Stimulated activated CD8-positive, alpha-beta memory T cell treated with anti-CD3 and anti-CD28 coated beads, Interleukin-4, amount 100 ng/mL, for 48 hours (primary cell): Measurements from ENCODE around the gene MICAL3.

Experiments used
- DNase-seq: peaks from one replicate; pipeline ENCODE4 v3.0.0-alpha.2; 2020

MICAL3 gene

DNA sequence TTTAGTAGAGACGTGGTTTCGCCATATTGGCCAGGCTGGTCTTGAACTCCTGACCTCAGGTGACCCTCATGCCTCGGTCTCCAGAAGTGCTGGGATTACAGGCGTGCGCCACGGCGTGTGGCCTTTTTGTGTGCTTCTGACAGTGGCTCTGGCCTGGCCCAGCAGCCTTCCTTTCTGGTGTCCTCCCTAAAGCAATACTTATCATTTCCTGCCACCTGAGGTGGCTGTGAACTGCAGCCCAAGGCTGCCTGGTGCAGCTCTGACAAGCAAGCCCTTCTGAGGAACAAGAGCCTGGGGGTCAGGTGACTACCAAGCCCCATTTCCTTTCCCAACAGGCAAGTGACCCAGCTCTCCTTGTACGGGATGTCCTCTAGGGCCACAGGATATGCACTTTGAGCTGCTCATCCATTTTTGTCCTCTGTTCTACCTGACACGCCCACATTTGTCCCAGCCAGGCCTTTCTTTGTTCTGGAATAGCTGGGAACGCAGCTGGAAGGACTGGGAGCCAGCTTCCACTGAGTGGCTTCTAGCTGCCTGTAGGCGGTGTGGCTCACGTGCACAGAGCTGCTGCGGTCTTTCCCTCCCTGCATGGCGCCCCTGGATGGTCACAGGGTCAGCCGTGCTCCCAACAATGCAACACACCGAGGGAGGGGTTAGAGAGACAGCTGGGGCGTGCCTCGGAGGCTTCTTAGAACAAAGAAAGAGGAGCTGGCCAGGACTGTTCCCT is 237.8 kb downstream of the MICAL3 start:
- no peak for DNase-seq

DNA sequence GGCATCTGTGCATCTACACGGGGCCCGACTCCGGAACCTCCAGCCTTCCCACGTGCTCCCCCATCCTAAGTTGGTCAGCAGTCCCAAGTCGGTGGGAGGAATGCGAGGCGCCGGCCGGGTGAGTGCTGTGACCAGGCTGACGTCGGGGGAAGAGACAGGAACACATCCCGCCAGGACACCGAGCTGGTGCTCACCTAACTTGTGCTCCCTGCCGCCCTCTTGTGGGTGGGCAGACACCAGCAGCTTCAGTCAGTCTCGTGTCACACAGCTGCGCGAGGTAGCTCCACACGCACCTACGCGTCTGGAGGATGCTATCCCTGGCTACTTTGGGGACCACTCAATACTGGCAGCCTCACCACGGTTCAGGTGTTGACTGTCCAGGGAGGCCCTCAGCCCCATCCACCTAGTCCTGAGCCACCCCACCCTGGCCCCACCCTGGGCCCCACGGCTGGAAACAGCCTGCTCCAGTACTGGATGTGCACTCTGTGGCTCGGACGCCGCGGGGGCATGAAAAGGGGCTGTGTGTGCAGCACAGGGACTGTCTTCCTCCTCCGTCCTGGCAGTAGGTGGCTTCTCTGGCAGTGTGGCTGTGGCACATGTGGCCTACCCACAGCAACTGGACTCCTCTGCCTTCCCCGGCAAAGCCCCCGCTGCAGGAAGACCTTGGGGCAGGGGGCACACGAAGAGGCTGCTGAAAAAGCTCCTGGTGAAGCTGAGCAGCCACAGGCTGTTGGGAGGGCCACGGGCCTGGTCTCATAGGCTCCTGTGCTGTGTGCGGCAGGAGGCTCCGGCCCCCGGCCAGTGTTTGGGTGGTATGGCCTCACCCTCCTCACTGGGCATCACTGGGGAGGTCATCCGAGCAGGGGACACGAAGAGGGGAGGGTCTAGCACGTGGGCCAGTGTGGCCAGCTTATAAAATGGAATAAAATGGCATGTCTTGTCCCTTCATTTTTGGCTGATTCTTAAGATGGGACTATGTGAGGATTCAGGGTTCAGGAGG is 238.9 kb downstream of the MICAL3 start:
- DNase-seq, result peak; percentile 86

DNA sequence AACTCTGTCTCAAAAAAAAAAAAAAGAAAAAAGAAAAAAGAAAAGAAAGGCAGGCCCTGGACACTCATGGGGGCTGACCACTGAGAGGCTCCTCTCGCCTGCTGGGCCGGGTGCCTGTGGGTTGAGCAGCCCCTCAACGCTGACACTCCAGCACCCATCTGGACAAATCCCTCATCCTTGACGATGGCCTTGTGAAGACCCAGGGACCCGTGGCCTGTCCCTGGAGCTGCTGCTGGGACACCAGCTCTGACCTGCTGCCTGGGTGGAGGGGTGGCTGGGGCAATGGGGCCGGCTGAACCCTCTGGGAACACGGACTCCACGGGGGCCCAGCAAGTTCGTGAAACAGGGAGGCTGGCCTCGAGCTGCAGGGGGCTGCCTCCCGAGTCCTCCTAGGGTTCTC is 239.6 kb downstream of the MICAL3 start:
- no peak for DNase-seq

DNA sequence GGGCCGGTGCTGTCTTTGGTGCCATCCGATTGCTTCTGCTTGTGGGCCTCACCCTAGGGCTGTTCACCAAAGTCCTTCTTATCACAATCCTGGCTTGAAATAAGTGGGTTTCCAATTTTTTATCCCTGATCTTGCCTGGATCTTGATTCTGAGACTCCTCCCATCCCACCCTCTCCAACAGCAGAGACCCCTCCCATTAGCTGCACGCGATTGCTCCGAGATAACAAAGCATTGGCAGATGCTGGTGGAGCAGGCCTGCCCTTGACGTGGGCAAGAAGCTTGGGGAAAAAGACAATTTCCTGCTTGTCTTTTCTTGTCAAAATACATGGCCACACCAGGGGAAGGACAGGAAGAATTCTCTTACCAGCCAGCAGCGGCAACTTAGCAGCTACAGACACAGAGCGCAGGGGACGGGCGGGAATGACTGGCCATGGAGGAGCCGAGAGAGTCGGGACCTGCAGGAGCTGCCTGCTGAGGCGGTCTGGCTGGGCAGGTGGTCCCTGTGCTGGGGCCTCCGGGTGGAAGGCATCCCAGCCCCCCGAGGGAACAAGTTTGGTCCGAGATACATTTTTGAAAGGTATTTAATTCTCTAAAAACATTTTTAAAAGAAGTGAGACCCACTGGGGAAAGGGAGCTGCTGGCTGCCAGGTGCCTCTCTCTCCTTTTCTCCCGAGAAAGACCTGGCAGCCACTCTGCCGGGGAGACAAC is 240.4 kb downstream of the MICAL3 start:
- no peak for DNase-seq

DNA sequence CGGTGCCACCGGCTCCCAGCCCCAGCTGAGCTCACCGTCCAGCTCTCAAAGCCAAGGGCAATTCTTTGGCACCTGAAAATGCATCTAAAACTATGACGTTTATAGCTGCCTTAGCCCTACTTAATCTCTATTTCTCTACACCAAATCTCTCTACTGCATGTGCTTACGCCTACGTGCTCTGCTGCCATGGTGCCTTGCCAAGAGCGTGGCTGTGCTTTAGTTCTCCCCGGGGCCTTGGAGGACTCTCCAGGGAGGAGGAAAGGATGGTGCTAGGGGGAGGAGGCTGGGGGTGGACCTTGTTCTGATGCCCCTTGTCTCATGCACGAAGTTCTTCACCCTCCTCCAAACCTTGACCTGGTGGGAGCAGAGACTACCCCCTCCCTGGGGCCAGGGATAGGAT is 241.0 kb downstream of the MICAL3 start:
- DNase-seq, result no peak

DNA sequence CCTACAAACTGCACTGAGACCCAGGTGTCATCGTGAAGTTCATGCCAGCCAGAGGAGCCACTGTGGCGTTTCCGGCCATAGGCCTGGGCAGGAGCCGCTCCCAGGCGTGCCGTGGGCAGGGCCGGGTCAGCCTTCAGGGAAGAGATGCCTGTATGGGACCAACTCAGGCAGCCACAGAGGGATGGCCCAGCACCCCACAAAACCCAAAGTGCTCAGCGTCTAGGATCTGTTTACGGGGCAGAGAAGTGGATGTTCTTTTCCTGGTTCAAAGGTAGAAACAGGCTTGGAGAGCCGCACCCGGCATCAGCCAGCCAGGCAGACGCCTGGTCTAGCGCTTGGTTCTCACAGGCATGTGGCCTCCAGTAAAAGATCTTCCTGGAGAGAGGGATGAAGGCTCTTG is 241.7 kb downstream of the MICAL3 start:
- no peak for DNase-seq

DNA sequence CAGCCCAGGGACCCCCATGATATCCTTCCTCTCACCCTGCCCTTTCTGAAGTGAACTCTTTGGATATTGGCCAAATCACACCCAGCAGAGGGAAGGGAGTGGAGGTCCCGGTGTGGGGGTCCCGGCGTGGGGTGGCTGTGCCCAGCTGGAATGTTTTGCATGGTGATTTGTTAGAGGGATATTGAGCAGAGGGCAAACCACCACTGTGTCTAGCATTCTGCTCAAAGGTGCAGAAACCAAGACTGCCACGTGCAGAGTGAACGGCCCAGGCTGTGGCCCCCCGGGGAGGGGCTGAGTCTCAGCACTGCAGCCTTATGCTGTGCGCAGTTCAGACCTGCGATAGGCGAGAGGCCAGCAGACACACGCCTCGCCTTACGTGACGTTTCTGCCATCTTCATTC is 242.2 kb downstream of the MICAL3 start:
- DNase-seq, result no peak

DNA sequence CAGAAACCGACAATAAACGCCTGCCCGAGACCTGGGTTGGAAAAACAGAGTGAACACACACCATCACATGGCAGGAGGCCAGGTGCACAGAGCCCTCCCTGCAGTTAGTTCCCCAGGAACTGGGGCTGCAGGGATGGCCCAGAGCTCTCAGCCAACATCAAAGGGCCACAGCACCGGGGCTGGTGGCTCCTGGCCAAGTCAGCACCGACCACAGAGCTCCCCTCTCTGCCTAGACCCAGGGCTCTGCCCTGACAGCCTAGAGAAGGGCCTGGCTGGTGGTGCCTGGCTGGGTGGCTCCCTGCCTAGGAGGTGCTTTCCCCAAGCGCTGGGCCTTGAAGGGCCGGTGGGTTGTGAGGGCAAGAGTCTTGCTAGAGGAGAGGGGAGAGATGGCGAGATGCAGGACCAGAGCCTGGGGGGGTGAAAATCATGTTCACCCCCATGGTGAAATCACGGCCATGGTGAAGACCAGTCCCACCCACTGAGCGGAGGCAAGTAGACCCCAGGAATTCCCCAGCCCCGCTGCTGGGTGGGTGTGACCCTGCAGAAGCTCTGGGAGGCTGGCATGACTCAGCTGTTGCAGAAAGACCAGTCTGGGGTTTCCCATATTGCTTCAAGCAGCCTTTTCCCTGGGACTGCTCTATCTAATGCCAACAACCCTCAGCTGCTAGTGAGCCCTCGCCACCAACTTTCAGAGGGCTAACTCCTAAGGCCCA is 242.9 kb downstream of the MICAL3 start:
- peak; percentile 72 for DNase-seq

DNA sequence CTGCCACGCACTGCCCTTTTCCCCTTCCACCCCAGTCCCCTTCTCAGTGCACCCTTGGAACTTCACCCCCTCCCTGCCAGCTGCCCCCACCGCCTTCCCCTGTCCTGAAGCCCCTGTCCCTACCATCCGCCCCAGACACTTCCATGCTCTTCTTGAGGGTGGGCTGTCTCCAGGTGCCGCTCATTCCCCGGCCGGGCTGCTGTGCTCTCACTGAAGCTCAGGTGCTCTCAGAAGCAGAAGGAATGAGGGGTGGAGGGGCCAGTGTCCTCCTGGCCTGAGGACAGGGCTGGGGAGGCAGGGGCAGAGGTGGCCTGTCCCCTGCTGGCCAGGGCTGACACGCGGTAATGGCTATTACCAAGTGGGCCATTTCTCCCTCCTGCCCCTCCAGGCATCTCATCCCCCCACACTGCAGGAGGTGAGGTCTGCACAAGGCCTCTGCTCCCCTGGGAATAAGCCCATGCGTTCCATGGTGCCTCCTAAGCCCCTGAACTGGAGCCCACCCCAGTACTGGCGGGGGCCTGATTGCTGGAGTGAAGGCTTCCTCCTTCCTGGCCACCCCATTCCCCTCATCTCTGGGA is 243.5 kb downstream of the MICAL3 start:
- no peak for DNase-seq

DNA sequence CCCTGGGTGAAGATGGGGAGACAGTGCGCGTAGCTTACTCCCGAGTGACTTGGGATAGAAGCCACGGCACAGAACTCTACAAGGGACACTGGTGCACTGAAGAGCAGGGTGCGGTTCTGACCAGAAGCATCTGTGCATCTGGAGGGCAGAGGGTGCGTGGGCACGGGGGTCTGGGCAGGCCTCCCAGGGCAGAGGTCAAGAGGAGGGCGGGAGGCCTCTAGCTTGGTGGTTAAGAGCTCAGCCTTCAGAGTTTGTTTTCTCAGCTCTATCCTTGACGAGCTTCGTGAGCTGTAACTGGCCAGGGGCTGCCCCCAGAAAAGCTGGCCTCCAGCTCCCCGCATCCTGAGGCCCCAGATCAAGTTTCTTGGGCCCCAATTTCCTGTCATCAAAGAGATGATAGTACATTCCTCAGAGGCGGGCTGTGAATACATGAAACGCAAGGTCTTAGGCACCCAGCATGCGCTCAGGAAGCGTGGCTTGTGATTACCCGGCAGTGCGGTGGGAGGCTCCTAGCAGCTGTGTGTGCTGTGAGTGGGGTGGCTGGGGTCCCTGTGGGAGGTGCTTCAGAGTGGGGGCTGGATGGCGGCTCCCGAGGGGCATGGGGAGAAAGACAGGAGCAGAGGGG is 244.1 kb downstream of the MICAL3 start:
- no peak for DNase-seq

DNA sequence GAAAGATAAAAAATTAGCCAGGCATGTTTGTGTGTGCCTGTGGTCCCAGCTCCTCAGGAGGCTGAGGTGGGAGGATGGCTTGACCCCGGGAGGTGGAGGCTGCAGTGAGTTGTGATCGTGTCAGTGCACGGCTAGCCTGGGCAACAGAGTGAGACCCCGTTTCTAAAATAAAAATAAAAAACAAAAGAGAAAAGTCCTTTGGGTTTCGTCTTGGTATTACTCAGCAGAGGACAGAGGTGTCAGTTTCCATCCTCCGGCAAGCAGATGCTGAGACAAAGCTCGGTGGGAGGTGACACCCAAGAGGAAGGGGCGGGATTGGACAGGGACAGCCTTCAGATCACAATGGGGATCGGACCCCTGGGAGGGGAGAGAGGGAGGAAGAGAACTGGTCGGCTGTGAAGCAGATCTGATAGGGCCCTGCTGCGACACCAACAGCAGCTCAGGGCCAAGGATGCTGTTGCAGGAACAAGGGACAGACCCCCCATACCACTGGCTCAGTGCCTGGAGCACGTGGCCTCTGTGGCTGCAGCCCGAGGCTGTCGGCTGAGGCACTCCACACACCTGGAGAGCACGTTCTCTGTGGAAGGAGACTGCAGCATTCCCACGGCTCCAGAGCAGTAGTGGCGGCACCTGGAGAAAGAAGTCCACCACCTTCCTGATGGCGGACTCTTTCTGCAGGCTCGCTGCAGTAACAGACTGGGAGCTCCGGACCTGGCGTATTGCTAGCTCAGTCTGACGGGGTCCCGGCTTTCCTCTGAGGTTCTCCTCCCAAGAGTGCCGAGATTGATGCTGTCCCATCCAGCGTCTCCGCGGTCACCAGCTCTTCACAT is 244.9 kb downstream of the MICAL3 start:
- DNase-seq, result no peak

DNA sequence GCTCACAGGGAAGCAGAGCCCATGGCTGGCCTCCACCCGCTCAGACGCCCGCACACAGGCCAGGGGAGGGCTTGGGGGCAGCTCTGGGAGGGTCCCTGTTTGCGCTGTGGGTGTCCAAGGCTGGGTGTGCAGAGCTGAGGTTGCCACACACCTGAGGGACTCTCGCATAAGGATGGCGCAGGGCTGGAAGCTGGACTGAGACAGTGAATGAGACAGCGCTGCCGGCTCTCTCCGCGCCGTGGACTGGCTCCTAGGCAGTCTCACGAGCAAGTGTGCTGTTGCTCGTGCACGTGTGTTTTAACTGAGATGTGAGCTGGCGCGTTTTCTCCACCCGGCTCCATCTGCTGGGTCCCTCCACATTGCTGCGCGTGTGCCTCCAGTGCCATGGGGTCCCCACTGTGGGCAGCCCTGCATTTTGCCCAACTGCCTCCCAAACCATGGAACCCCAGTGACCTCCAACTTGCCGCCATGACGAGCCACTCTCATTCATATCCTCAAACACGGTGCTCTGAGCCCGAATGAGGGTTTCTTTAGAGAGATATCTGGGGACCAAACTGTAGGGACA is 245.9 kb downstream of the MICAL3 start:
- DNase-seq, result no peak

DNA sequence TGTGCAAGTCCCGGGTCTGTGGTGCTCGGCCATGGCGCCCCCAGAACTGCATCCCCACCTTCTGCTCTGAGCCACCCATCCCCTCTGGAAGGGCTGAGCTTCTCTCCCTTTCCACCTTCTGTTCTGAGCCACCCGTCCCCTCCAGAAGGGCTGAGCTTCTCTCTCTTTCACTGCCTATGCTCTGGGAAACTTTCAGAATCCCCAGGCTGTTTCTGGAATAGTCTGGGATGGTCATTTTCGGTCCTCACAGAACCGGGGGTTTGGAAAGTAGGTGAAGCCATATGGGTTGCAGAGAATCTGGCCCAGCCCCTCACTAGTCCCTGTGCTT is 246.7 kb downstream of the MICAL3 start:
- no peak for DNase-seq

DNA sequence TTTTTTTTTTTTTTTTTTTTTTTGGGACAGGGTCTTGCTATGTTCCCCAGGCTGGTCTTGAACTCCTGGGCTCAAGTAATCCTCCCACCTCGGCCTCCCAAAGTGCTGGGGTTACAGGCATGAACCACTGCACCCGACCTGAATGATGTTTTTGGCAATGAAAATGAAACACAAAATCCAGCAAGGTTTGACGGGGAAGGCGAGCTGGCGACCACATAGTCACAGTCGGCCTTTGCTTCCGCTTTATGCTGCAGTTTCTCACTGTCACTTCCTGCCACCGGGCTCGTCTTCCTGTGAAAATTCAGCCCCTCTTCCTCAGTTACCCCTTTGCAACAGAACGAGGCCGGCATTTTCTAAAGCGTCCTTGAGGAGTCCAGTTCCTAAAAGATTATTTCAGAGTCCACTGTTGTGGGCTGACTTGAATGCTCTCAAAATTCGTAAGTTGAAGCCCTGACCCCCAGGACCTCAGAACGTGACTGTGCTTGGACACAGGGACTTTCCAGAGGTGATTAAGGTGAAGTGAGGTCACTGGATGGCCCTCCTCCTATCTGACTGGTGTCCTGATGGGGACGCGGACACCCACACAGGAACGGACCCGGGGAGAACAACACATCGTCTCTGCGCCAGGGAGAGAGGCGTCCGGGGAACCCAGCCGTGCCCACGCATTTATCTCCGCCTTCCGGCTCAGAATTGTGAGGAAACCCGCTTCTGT is 247.2 kb downstream of the MICAL3 start:
- DNase-seq, result peak; percentile 77

DNA sequence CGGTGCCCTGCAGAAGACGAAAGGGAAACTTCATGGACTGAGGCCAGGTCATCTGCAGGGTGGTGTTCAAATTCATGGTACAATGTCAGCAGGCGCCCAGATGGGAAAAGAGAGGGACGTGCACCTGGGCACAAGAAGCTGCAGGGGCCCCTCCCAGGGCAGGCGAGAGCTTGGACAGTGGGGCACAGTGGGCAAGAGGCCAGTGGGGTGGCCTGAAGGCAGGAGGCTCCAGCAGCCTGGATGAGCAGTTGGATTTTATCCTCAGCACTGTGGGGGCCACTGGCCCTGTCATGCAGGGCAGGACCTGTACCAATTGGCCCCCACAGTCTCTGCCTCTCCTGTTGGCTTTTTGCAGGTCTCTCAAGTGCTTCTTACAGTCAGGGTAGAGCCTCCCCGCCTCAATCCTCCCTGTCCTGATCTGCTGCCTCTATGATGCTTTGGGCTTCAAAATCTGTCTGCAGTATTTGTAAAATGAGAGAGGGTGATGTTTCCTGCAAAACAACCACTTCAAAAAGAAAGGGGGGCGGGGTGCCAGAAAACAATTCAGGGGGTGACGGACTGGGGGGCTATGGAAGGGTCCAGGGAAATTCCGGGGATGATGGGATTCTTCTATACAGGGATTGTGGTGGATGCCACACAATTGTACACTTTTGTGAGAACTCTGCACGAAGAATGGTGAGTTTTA is 248.4 kb downstream of the MICAL3 start:
- no peak for DNase-seq

DNA sequence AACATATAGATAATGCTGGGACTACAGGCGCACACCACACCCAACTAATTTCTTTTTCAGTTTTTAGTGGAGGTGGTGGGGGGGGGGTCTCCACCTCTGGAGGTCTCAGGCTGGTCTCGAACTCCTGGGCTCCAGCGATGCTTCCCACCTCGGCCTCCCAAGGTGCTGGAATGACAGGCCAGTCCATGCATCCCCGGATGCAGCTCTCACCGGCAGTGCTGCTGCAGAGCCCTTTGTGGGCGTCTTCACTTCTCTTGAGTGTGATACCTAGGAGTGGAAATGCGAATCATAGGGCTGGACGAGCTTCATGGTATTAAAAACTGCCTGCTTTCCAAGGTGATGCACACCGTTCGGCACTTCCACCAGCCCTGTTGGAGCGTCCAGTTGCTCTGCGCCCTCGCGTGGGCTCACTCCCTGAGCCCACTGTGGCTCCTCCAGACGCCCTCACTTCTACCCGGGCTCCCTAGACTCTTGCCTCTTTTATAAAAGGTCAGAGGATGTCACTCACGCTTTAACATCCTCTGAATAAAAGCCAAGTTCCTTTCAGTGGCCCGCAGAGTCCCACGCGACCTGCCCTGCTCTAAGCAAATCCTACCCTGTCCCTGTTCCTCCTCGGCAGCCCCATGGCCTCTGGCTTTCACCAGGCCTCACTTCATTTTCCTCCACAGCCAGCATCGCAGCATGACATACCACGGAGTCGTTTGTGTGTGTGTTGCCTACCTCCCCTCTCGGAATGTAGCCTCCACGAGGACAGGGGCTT is 249.3 kb downstream of the MICAL3 start:
- no peak for DNase-seq

DNA sequence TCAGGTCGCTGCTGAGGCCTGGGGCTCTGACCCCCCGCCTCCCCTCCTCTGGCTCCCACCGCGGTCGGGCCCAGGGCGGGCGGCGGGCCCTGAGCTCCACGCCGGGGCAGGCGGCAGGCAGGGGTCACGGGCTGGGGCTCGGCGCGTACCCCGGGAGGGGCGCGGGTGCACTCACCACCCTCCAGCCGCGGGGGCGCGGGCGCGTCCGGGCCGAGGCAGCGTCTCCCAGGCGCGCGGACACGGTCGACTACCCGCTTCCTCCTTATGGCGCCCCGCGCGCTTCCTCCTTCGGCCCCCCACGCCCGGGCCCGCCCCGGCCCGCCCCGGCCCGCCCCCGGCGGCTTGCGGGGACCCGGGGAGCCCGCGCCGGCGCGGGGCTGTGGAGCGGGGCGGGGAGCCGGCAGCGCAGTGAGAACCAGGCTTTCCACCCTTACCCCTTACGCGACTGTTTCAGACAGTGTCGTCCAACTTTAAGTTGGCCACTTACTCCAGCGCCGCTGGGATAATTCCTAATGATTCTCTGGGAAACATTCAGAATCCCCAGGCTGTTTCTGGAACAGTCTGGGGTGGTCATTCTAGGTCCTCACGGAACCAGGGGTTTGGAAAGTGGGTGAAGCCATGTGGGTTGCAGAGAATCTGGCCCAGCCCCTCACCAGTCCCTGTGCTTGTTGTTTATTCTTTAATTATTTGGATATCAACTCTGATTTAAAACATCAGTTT is 250.0 kb downstream of the MICAL3 start, which contains the start of gene BID:
TSS of gene BID (minus strand) at position 264 of the 720 bp plus-strand sequence. CDS start 24,353 bp downstream, outside the sequence.
- no peak for DNase-seq
